RPMI8226 (cell line): ENCODE results near the gene ARL11.
A peak's percentile ranks its signal among the peaks of the same experiment; 100 is the strongest.
"Not testable (repeated sequence)": the region's sequence is repeated elsewhere in the genome, so short reads cannot be mapped to it uniquely, and the experiment has no call there.

ENCODE experiments used
- DNase-seq: peaks from one replicate; pipeline ENCODE4 v3.0.0-alpha.2; 2015

ARL11 gene

GRCh38 chr13:49627831-49628652 is at the start of gene ARL11:
ARL11 (plus strand) TSS chr13:49628507; CDS start chr13:49630448, 1,941 bp downstream.
- peak; percentile 85 for DNase-seq

DNA sequence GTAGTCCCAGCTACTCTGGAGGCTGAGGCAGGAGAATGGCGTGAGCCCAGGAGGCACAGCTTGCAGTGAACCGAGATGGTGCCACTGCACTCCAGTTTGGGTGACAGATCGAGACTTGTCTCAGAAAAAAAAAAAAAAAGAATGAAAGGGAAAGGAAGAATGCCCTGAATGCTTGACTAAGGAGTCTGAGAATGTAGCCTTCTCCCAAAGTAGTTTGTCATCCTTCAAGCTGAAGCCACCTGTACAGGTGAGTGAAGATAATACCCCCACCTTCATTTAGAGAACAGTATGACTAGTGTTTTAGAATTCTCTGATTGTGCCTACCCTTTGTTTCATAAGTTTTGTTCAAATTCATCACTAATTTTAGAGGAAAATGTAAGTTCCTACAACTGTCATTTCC is 48.8 kb upstream of the ARL11 start:
- no peak for DNase-seq

- no peak for DNase-seq
Measured at GRCh38 chr13:49580980-49581680, 47.2 kb upstream of the ARL11 start.

- DNase-seq: peak; percentile 11
Measured at GRCh38 chr13:49584771-49585182, 43.5 kb upstream of the ARL11 start.

DNA sequence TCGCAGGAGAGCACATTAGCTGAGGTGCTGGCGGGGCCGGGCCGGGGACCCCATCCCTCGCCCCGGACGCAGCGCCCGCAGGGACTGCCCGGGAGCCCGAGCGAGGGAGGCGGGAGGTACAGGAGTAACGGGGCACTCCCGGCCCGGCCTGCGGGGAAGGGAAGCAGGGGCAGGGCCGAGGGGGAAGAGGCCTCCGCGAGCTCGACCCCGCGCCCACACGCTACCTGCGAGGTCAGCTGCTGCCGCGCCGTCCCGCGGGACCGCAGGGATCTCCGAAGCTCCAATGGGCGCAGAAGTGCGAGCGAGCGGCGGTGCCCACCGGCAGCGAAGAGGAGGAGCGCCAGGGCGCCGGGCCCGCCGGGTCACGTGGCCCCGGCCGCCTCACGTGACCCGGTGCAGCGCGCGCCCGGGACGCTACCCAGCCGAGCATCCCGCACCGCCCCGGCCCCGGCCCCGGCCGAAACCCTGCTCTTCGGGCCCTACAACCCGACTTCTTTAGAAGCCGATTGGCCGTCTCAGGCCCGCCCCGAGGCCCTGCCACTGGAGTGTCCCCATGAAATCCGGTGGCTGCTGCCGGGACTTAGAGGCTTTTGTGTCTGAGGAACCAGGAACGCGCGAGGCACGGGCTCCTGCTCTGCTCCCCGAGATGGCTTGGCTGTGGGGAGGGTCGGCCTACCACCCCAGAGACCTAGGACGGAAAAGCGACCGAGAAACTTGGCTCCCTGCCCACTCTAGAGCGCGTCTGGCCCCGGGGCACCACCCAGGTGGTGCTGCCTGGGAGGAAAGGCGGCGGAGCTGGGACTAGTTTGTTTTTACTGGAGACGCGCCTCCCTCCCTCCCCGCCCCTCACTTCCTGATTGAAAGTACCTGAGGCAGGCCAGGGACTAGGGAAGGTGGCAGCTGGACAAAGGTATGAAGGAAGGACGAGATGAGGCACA is 42.8 kb upstream of the ARL11 start, which contains the start of gene RCBTB1:
RCBTB1 (minus strand) TSS at position 339 of the 938 bp plus-strand sequence. CDS start 18,279 bp downstream, outside the sequence.
- peak; percentile 83 for DNase-seq

DNA sequence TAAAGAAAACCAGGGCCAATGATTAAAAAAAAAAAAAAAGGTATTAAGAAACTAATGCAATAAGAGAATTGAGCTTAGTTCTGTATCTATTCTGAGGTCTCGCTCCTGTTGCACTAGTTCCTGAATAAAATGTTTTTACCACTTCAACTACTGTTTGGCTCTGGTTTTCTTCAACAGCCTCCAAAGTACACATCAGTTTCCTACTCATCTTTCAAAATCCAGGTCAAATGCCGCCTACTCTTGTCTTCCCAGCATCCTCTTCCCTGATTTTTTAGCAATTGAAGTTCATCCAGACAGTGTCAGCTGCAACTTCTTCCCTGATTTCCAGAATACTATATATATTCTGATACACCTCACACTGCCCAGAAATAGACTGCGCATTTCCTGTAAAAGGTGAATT is 41.6 kb upstream of the ARL11 start:
- no peak for DNase-seq

- no peak for DNase-seq
Measured at GRCh38 chr13:49587311-49587847, 40.9 kb upstream of the ARL11 start.

DNA sequence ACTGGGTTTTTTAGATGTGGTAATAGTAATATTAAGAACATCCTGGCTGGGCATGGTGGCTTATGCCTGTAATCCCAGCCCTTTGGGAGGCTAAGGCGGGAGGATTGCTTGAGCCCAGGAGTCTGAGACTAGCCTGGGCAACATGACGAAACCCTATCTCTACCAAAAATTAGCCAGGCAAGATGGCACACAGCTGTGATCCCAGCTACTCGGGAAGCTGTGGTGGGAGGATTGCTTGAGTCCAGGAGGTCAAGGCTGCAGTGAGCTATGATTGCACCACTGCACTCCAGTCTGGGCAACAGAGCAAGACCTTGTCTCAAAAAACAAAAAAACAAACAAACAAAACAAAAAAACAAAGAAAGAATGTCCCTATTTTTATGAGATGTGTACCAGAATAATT is 37.6 kb upstream of the ARL11 start:
- DNase-seq: not testable (repeated sequence)

DNA sequence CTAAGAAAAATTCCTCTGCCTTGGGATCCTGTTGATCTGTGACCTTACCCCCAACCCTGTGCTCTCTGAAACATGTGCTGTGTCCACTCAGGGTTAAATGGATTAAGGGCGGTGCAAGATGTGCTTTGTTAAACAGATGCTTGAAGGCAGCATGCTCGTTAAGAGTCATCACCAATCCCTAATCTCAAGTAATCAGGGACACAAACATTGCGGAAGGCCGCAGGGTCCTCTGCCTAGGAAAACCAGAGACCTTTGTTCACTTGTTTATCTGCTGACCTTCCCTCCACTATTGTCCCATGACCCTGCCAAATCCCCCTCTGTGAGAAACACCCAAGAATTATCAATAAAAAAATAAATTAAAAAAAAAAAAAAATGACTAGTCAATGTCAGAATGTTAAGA is 34.4 kb upstream of the ARL11 start:
- DNase-seq: not testable (repeated sequence)

- no peak for DNase-seq
Measured at GRCh38 chr13:49594576-49594975, 33.7 kb upstream of the ARL11 start.

DNA sequence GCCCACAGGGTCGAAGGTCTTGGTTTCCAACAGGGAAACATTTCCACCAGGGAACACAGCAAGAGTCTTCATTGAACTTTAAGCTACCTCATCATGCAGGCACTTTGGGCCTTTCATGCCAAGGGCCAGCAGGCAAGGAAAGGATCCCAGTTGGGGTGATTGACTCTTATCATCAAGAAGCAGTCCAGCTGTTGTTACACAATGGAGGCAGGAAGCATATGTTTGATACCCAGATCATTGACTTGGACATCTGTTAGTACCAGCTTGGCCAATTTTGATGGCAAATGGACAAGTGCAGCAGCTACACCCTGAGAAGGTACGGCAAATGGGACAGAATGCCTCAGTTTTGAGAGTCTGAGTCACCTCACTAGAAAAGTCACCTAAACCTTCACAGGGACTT is 32.1 kb upstream of the ARL11 start:
- no peak for DNase-seq

GRCh38 chr13:49597043-49597641 is 31.2 kb upstream of the ARL11 start:
- no peak for DNase-seq

- DNase-seq: no peak
Measured at GRCh38 chr13:49602005-49602404, 26.3 kb upstream of the ARL11 start.

DNA sequence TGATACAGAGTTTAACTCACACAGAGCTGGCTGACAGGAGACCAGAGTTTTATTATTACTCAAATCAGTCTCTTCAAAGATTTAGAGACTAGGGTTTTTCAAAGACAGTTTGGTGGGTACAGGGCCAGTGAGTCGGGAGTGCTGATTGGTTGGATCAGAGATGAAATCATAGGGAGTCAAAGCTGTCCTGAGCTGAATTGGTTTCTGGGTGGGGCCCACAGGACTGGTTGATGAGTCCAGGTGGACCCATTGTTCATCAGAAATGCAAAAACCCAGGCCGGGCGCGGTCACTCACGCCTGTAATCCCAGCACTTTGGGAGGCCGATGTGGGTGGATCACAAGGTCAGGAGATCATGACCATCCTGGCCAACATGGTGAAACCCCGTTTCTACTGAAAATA is 25.7 kb upstream of the ARL11 start:
- not testable (repeated sequence) for DNase-seq

- DNase-seq: no peak
Measured at GRCh38 chr13:49604570-49604969, 23.7 kb upstream of the ARL11 start.

GRCh38 chr13:49606747-49607648 is 21.3 kb upstream of the ARL11 start:
- DNase-seq: peak; percentile 79

GRCh38 chr13:49607761-49608160 is 20.5 kb upstream of the ARL11 start:
- no peak for DNase-seq

DNA sequence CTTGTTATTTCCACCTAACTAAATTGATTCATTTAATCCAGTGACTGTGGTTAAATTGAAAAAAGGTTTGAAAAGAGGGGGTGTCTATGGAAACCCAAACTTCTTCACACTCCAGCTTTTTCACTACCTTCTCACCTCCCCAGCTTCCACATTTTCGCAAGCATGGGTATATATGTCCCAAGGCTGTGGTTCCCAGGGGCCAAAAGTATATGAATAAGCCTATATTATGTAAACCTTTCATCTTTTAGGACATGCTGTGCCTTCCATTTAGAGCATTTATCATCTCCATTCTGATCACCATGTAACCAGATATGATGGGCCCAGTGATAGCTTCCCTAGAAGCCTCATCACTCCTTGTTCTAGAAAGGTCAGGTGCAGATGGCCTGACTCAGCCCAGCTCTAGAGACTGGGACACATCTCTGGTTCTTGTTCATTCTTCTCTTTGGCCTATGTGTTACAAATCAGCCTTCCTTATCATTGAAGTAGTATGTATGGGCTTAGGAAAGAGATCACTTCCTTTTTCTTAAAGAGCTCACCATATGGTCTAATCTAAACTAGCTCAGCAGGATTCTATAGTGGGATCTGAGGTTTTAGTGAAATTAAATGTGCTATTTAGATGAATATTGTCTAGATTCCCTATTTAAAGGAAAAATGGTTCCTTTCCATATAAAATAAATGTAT is 19.5 kb upstream of the ARL11 start:
- DNase-seq: no peak

DNA sequence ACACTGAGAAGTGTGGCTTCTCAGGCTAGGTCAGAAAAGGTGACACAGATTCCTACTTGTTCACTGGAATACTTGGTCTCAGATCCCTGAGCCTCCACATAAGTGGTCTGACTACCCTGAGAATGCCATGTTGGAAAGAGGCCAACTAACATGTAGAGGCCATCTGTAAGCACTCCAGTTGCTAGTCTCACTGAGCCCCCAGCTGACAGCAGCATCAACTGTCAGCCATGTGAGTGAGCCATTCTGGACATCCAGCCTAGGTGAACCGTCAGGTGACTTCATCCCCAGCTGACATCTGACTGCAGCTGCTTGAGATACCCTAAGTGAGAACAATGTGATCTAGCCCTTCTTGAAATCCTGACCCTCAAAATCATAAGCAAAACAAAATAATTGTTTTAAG is 18.1 kb upstream of the ARL11 start:
- no peak for DNase-seq

DNA sequence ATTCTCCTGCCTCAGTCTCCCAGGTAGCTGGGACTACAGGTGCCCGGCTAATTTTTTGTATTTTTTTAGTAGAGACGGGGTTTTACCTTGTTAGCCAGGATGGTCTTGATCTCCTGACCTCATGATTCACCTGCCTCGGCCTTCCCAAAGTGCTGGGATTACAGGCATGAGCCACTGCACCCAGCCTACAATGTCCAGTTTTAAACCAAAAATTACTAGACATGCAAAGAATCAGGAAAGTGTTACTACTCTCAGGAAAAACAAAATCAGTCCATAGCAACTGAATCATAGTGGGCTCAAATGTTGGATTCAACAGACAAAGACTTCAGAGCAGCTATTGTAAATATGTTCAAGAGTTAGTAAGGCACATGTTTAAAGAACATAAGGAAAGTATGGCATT is 16.3 kb upstream of the ARL11 start:
- DNase-seq: not testable (repeated sequence)
